SK-N-SH (cell line): Measurements from ENCODE around the gene ZSWIM7. TPM values are rescaled to one million over a fixed set of nuclear protein-coding genes. Genes with fewer than 3 reads are reported as not detected.

Source experiments
- CTCF ChIA-PET: fragments of 300-600, 350-600 bp; formaldehyde crosslinking; extraction: SDS; loops from one replicate; lab custom pipeline; 2021; lab: Yijun Ruan, JAX
- POLR2A ChIA-PET: fragments of 350-600 bp; sonication (Branson Sonifier 250); formaldehyde crosslinking; extraction: SDS; loops from one replicate; lab custom pipeline; 2020; ENCODE audit warnings: antibody characterized with exemption, inconsistent platforms; lab: Yijun Ruan, JAX
- DNase-seq: peaks from one replicate; pipeline ENCODE4 v3.0.0; 2012
- H2AFZ ChIP-seq: fragments of 200-600 bp; sonication (generic); 2 replicates; pipeline ENCODE4 v1.8.1; 2016; ENCODE audit warnings: antibody characterized with exemption, mild to moderate bottlenecking, low read depth
- H3F3A ChIP-seq: fragments of 200-600 bp; sonication (generic); replicated peaks from 2 replicates; pipeline ENCODE3; 2016; ENCODE audit warnings: antibody characterized with exemption, mild to moderate bottlenecking; ENCODE audit not compliant: insufficient read depth
- H3K27ac ChIP-seq, 2 experiments: fragments of 200-500 bp in 1 of 2; fragments of 200-600 bp in 1 of 2; sonication (Bioruptor generic) in 1 of 2; sonication (generic), shearing (Covaris generic) in 1 of 2; 2 replicates each; pipeline versions ENCODE4 v1.5.1 to v1.6.1; 2014 to 2016; ENCODE audit warnings: low read depth in 2 of 2, inconsistent platforms in 1 of 2, low read length in 1 of 2, mild to moderate bottlenecking in 1 of 2, mixed read lengths in 1 of 2
- H3K27me3 ChIP-seq: fragments of 200-600 bp; sonication (generic), shearing (Covaris generic); 2 replicates; pipeline ENCODE4 v1.6.1; 2016; ENCODE audit warnings: mixed run types; ENCODE audit not compliant: insufficient read depth
- H3K36me3 ChIP-seq, 2 experiments: fragments of 200-500 bp in 1 of 2; fragments of 200-600 bp in 1 of 2; sonication (Bioruptor generic) in 1 of 2; sonication (generic) in 1 of 2; replicated peaks in 1 of 2; 2 replicates each; pipeline versions ENCODE3 to v1.5.1; 2014 to 2016; ENCODE audit warnings: low read length in 1 of 2, mild to moderate bottlenecking in 1 of 2; ENCODE audit not compliant: insufficient read depth in 2 of 2, control insufficient read depth in 1 of 2
- H3K4me1 ChIP-seq, 2 experiments: fragments of 200-500 bp in 1 of 2; fragments of 200-600 bp in 1 of 2; sonication (Bioruptor generic) in 1 of 2; sonication (generic), shearing (Covaris generic) in 1 of 2; 2 replicates each; pipeline versions ENCODE4 v1.5.1 to v1.6.1; 2014 to 2016; ENCODE audit warnings: low read depth in 1 of 2, low read length in 1 of 2, mixed run types in 1 of 2; ENCODE audit not compliant: insufficient read depth in 2 of 2, control insufficient read depth in 1 of 2
- H3K4me2 ChIP-seq: fragments of 200-600 bp; sonication (generic), shearing (Covaris generic); 2 replicates; pipeline ENCODE4 v1.6.1; 2017; ENCODE audit warnings: mixed run types
- H3K4me3 ChIP-seq, 2 experiments: fragments of 200-500 bp in 1 of 2; fragments of 200-600 bp in 1 of 2; sonication (Bioruptor generic) in 1 of 2; sonication (generic), shearing (Covaris generic) in 1 of 2; 2 replicates each; pipeline versions ENCODE4 v1.5.1 to v1.8.1; 2014 to 2016; ENCODE audit warnings: low read depth in 2 of 2, inconsistent platforms in 1 of 2, low read length in 1 of 2, mild to moderate bottlenecking in 1 of 2, mixed read lengths in 1 of 2, moderate library complexity in 1 of 2
- H3K79me2 ChIP-seq: fragments of 200-600 bp; sonication (generic); 2 replicates; pipeline ENCODE4 v1.8.1; 2017; ENCODE audit warnings: mild to moderate bottlenecking; ENCODE audit not compliant: insufficient read depth
- H3K9ac ChIP-seq: fragments of 200-600 bp; sonication (generic); 2 replicates; pipeline ENCODE4 v1.6.1; 2017; ENCODE audit warnings: mixed run types
- H3K9me2 ChIP-seq: fragments of 200-600 bp; sonication (generic); 2 replicates; pipeline ENCODE4 v1.6.1; 2017; ENCODE audit warnings: mixed run types
- H3K9me3 ChIP-seq: fragments of 200-600 bp; sonication (generic); 2 replicates; pipeline ENCODE4 v1.6.1; 2017; ENCODE audit warnings: mixed run types, mild to moderate bottlenecking, moderate library complexity
- H4K20me1 ChIP-seq: fragments of 200-600 bp; sonication (generic); 2 replicates; pipeline ENCODE4 v1.6.1; 2017; ENCODE audit warnings: mild to moderate bottlenecking, mixed run types; ENCODE audit not compliant: insufficient read depth
- CTCF ChIP-seq: fragments of 200-600 bp; sonication (generic); IDR thresholded peaks from 2 replicates; pipeline ENCODE4 v1.6.1; 2017; ENCODE audit warnings: antibody characterized with exemption, mild to moderate bottlenecking, moderate library complexity
- EP300 ChIP-seq, 2 experiments: IDR thresholded peaks; 2 replicates each; pipeline versions ENCODE4 v1.4.0 to v1.6.1; 2012; ENCODE audit warnings: borderline replicate concordance in 1 of 2, low read depth in 1 of 2, low read length in 1 of 2
- EZH2phosphoT487 ChIP-seq: fragments of 200-600 bp; sonication (generic); IDR thresholded peaks from 2 replicates; pipeline ENCODE4 v1.6.1; 2017; ENCODE audit warnings: low read depth, mixed run types, mild to moderate bottlenecking, antibody characterized with exemption, moderate library complexity, borderline replicate concordance
- FOSL2 ChIP-seq: IDR thresholded peaks from 2 replicates; pipeline ENCODE4 v1.4.0; 2012; ENCODE audit warnings: low read depth, mild to moderate bottlenecking, moderate library complexity, borderline replicate concordance
- FOXM1 ChIP-seq: IDR thresholded peaks from 2 replicates; pipeline ENCODE4 v1.4.0; 2012; ENCODE audit warnings: low read depth, mild to moderate bottlenecking
- GATA2 ChIP-seq: sonication (generic); formaldehyde crosslinking; IDR thresholded peaks from 2 replicates; pipeline ENCODE4 v1.5.0; 2020; ENCODE audit warnings: mild to moderate bottlenecking, missing genetic modification reagents
- MEF2A ChIP-seq: IDR thresholded peaks from 2 replicates; pipeline ENCODE4 v1.4.0; 2012; ENCODE audit warnings: low read depth, borderline replicate concordance
- NRF1 ChIP-seq: IDR thresholded peaks from 2 replicates; pipeline ENCODE4 v1.6.1; 2012; ENCODE audit warnings: low read depth, mild to moderate bottlenecking, low read length
- RCOR1 ChIP-seq: fragments of 150-350 bp; IDR thresholded peaks from 2 replicates; pipeline ENCODE4 v1.6.1; 2017; ENCODE audit warnings: antibody characterized with exemption, low read length
- RXRA ChIP-seq: IDR thresholded peaks from 2 replicates; pipeline ENCODE4 v1.4.0; 2012; ENCODE audit warnings: low read depth, mild to moderate bottlenecking, borderline replicate concordance
- SIN3A ChIP-seq: IDR thresholded peaks from 2 replicates; pipeline ENCODE4 v1.6.1; 2012; ENCODE audit warnings: low read depth, mild to moderate bottlenecking, low read length, moderate library complexity, borderline replicate concordance
- TCF12 ChIP-seq: IDR thresholded peaks from 2 replicates; pipeline ENCODE4 v1.4.0; 2012
- YY1 ChIP-seq: IDR thresholded peaks from 2 replicates; pipeline ENCODE4 v1.4.0; 2012; ENCODE audit warnings: low read depth, mild to moderate bottlenecking
- WGBS: methylation state at CpG from one replicate; pipeline ENCODE4 v1.1.6; 2017; ENCODE audit warnings: low lambda C conversion rate; 5-methylcytosine and 5-hydroxymethylcytosine counted together
- polyA plus RNA-seq, 3 experiments: library from polyadenylated mRNA; depleted of rRNA; stranded (reverse); fragments of >200 nt; gene quantifications; 2 replicates each; pipeline ENCODE4 v1.2.3, GENCODE V29; 2012
- TF ChIP-seq, protein P1 (sequence below): fragments of 150-350 bp; IDR thresholded peaks from 2 replicates; pipeline ENCODE4 v1.6.1; 2016; ENCODE audit warnings: mild to moderate bottlenecking, low read depth, low read length
- TF ChIP-seq, protein P2 (sequence below): IDR thresholded peaks from 2 replicates; pipeline ENCODE4 v1.4.0; 2012; ENCODE audit warnings: low read depth, borderline replicate concordance

Gene ZSWIM7
- polyA plus RNA-seq, 1 of the 3 experiments (the other 2 are of a cell fraction): 63.3 TPM

DNA sequence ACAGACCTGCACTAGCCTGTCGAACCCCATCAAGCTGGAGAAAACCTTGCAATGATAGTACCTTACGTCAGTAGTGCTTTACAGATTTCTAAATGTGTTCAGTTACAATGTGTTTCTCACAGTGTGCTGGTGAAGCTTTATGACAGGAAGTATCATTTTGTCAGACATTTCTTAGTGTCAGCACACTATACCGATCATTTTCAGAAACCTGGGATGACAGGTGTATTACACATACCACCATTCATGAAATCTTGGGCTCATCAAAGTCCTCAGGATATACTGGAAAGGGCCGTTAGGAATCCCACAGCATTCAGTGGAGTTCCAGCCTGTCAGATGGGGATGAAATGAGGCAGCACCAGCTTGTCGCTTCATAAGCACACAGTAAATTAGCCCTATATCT is 27.4 kb upstream of the ZSWIM7 start:
- CTCF ChIA-PET: interaction anchor here (0.8 to 1.1 kb wide), 2 partner anchors 11 to 13 kb away, joined by 3 to 5 read pairs; no protein-coding TSS in a partner anchor
- Histone ChIP-seq H3K4me2 (no peak overlapping the region), H3K4me1 (peaks cover 0 to 38% of the 10 kb centered on the region in 2 experiments; a peak in 3 of 4 replicates), H3K27me3 (no peaks in the 10 kb centered on the region), H4K20me1 (0 out of 2 replicates have a peak, but pooled peaks cover 3% of the 10 kb centered on the region), H3K9me2 (no peaks in the 10 kb centered on the region), H3K9ac (no peak overlapping the region), H3K9me3 (no peaks in the 10 kb centered on the region), H3K4me3 (no peak overlapping the region), H3K36me3 (peaks cover 93 to 94% of the 10 kb centered on the region in 2 experiments)
- WGBS: 94% methylated on average over 5 of the region's 5 CpGs
- TF ChIP-seq YY1 (no peak), SIN3A (no peak), GATA2 (CRISPR knock-in tag) (no peak)
- TF ChIP-seq, protein P1, sequence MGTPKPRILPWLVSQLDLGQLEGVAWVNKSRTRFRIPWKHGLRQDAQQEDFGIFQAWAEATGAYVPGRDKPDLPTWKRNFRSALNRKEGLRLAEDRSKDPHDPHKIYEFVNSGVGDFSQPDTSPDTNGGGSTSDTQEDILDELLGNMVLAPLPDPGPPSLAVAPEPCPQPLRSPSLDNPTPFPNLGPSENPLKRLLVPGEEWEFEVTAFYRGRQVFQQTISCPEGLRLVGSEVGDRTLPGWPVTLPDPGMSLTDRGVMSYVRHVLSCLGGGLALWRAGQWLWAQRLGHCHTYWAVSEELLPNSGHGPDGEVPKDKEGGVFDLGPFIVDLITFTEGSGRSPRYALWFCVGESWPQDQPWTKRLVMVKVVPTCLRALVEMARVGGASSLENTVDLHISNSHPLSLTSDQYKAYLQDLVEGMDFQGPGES: no peak
- TF ChIP-seq, all 33 proteins: peak for 0
- H3K79me2 ChIP-seq: peaks cover 60% of the 10 kb centered on the region; the same call in 1 of the 2 replicates
- peaks cover 63% of the 10 kb centered on the region for H3F3A ChIP-seq
- DNase-seq: no peak
- POLR2A ChIA-PET: interaction anchor here (1.2 kb wide), 1 partner anchor 8 kb away, joined by 3 read pairs; no protein-coding TSS in a partner anchor
- H3K27ac ChIP-seq: peak overlapping the region in 1 of 2 experiments; percentile 99; a peak in 2 of 4 replicates
- H2AFZ ChIP-seq: no peak overlapping the region

DNA sequence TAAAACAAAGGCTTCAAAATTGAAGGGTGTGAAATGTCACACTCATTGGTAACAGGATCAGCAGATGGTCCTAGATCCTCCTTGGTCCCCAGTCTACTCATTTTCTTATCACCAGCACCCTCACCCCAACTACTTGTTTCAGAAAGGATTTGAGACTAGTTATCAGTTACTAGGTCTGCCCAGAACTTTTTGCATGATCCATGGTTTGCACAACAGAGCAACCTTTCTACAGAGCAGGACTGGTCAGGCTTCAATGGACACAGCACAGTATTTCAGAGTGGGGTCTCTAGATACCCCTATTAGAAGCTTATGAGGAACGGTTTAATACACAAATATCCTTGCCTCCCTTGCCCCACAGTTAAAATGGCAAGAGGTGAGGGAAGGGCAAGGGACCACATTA is 25.7 kb upstream of the ZSWIM7 start:
- H3K36me3 ChIP-seq: peaks cover 80 to 93% of the 10 kb centered on the region in 2 experiments
- CTCF ChIA-PET: interaction anchor here (0.9 kb wide), 1 partner anchor 11 kb away, joined by 3 read pairs; no protein-coding TSS in a partner anchor

More for the DNA sequence above, 25.7 kb upstream of the ZSWIM7 start:
- no peak overlapping the region for H3K4me3 ChIP-seq
- POLR2A ChIA-PET: no interaction called here
- H3K9ac ChIP-seq: no peak overlapping the region
- no peaks in the 10 kb centered on the region for H3K27me3 ChIP-seq
- 0 out of 2 replicates have a peak, but pooled peaks cover 3% of the 10 kb centered on the region for H4K20me1 ChIP-seq
- H3K4me1 ChIP-seq: peaks cover 0 to 25% of the 10 kb centered on the region in 2 experiments; a peak in 2 of 4 replicates
- TF ChIP-seq YY1 (no peak), RCOR1 (no peak), FOXM1 (no peak), GATA2 (CRISPR knock-in tag) (no peak), CTCF (no peak), FOSL2 (no peak), MEF2A (no peak), TCF12 (no peak), EZH2phosphoT487 (no peak), EP300 (IDR thresholded peaks at IDR 0.05; ENCODE audit: borderline replicate concordance in 1 of 2, low read depth in 1 of 2, low read length in 1 of 2) (no peak), RXRA (no peak), NRF1 (no peak)
- TF ChIP-seq, protein P1: no peak
- TF ChIP-seq, protein P2, sequence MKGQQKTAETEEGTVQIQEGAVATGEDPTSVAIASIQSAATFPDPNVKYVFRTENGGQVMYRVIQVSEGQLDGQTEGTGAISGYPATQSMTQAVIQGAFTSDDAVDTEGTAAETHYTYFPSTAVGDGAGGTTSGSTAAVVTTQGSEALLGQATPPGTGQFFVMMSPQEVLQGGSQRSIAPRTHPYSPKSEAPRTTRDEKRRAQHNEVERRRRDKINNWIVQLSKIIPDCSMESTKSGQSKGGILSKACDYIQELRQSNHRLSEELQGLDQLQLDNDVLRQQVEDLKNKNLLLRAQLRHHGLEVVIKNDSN: no peak
- H3K9me2 ChIP-seq: no peaks in the 10 kb centered on the region
- peaks cover 59% of the 10 kb centered on the region for H3K79me2 ChIP-seq
- H3K4me2 ChIP-seq: no peak overlapping the region
- 90% methylated on average over 1 of the region's 1 CpG for WGBS
- no peaks in the 10 kb centered on the region for H3K9me3 ChIP-seq
- no peak overlapping the region for H2AFZ ChIP-seq
- no peak overlapping the region for H3K27ac ChIP-seq
- no peak for DNase-seq
- peaks cover 59% of the 10 kb centered on the region for H3F3A ChIP-seq
